GM21367 (cell line): ENCODE results near the gene MIOX.

Experiments used
- ATAC-seq: cut with Tn5 transposase; IDR thresholded peaks from one replicate; pipeline ENCODE4 v1.9.1; 2021; ENCODE audit not compliant: unreplicated experiment

Gene MIOX

GRCh38 chr22:50454556-50455075, 32.0 kb upstream of the MIOX start:
- no peak for ATAC-seq

GRCh38 chr22:50455201-50455600, 31.5 kb upstream of the MIOX start:
- no peak for ATAC-seq

GRCh38 chr22:50456026-50456425, 30.6 kb upstream of the MIOX start:
- ATAC-seq, result no peak

GRCh38 chr22:50456466-50457234, 30.0 kb upstream of the MIOX start:
- ATAC-seq, result no peak

GRCh38 chr22:50459016-50459415, 27.6 kb upstream of the MIOX start:
- no peak for ATAC-seq

GRCh38 chr22:50459496-50460140, 27.0 kb upstream of the MIOX start:
- no peak for ATAC-seq

GRCh38 chr22:50460938-50461337, 25.7 kb upstream of the MIOX start:
- no peak for ATAC-seq

- no peak for ATAC-seq
Observed at GRCh38 chr22:50461536-50461935, 25.1 kb upstream of the MIOX start.

- no peak for ATAC-seq
Observed at GRCh38 chr22:50461979-50462540, 24.6 kb upstream of the MIOX start.

GRCh38 chr22:50463188-50463900, 23.3 kb upstream of the MIOX start:
- no peak for ATAC-seq

- ATAC-seq, result no peak
Observed at GRCh38 chr22:50464451-50464850, 22.2 kb upstream of the MIOX start.

- ATAC-seq, result no peak
Observed at GRCh38 chr22:50465066-50465930, 21.4 kb upstream of the MIOX start.

- ATAC-seq, result no peak
Observed at GRCh38 chr22:50467341-50467740, 19.3 kb upstream of the MIOX start.

- ATAC-seq, result no peak
Observed at GRCh38 chr22:50467773-50468440, 18.8 kb upstream of the MIOX start.

- no peak for ATAC-seq
Observed at GRCh38 chr22:50468626-50469025, 18.0 kb upstream of the MIOX start.

GRCh38 chr22:50469377-50470305, 17.0 kb upstream of the MIOX start:
- ATAC-seq, result peak; percentile 31

- ATAC-seq, result no peak
Observed at GRCh38 chr22:50470491-50470890, 16.2 kb upstream of the MIOX start.

GRCh38 chr22:50471197-50471847, 15.3 kb upstream of the MIOX start:
- ATAC-seq, result no peak
